ENCODE measurements around the gene MRPS6. TPM values are rescaled to one million over a fixed set of nuclear protein-coding genes. Genes with fewer than 3 reads are reported as not detected.
A peak's percentile ranks its signal among the peaks of the same experiment; 100 is the strongest.

The MRPS6 gene
- total and polyA plus RNA-seq, 2 of the 13 experiments (the other 11 are each of a cell fraction or from before 2014, with no cell fraction given) = 14.2 to 26.9 TPM

DNA sequence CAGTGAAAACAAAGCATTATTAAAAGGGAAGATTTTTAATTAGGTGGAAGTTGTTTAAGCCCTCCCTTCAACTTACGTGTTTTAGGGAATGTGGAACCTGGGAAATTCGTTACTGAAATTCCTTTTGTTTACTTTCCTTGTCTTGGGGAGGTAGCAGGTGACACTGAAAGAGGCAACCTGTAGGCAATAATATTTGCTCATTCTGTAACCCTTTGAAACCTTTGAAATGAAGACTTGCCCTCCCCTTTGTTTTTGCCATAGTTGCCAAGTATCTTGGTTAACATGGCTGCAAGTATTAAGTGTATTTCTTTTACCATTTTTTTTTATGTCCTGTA lies 1.7 kb downstream of the MRPS6 start:
- Histone ChIP-seq H3K36me3 (replicated peaks in 1 of 2; ENCODE audit: control insufficient read depth in 1 of 2, insufficient read depth in 2 of 2, low read length in 2 of 2) (no peaks in the 10 kb centered on the region; a peak in 2 of 5 replicates), H3K9ac (ENCODE audit: insufficient read depth, low read depth, low read length) (peak overlapping the region; percentile 64), H3K27ac (ENCODE audit: extremely low read length, insufficient read depth, low read length) (no peak overlapping the region), H3K4me1 (ENCODE audit: insufficient read depth, low read length) (peaks cover 46% of the 10 kb centered on the region), H2AFZ (ENCODE audit: low read length) (no peak overlapping the region), H3K4me2 (ENCODE audit: low read depth, low read length) (peak overlapping the region; percentile 87), H3K27me3 (ENCODE audit: control insufficient read depth in 1 of 2, insufficient read depth in 2 of 2, low read length in 2 of 2) (no peaks in the 10 kb centered on the region), H3K9me3 (ENCODE audit: low read length) (no peaks in the 10 kb centered on the region), H3K4me3 (replicated peaks in 1 of 3; ENCODE audit: insufficient read depth in 1 of 3, low read depth in 2 of 3, low read length in 3 of 3) (peak overlapping the region in 2 of 3 experiments; percentile 78 to 84; a peak in 3 of 6 replicates), H3K79me2 (ENCODE audit: insufficient read depth, low read length) (peaks cover 19% of the 10 kb centered on the region), H4K20me1 (ENCODE audit: insufficient read depth, low read length) (peaks cover 7% of the 10 kb centered on the region)
- in situ Hi-C loops (cut with HindIII; ENCODE audit: extremely low pct_ligation_motif_present, low pct_unique_long_range_greater_than_20kb) = loop anchor here (10.0 kb wide), 1 partner anchor 130 kb away; no protein-coding TSS in a partner anchor
- no peak for DNase-seq (ENCODE audit: low spot score)
- no peak for ATAC-seq
- TF ChIP-seq NCOA5 (CRISPR knock-in tag; IDR thresholded peaks at IDR 0.05) (no peak), ZBTB43 (CRISPR knock-in tag; conservative IDR thresholded peaks at IDR 0.05) (no peak), ZFP90 (CRISPR knock-in tag; IDR thresholded peaks at IDR 0.05; ENCODE audit: borderline replicate concordance) (no peak), ZNF326 (CRISPR knock-in tag; IDR thresholded peaks at IDR 0.05; ENCODE audit: borderline replicate concordance) (no peak), ZNF232 (CRISPR knock-in tag; IDR thresholded peaks at IDR 0.05; ENCODE audit: borderline replicate concordance) (no peak), PHB2 (IDR thresholded peaks at IDR 0.05; ENCODE audit: partially characterized antibody) (no peak), EED (CRISPR knock-in tag; IDR thresholded peaks at IDR 0.05) (no peak)
- TF ChIP-seq, protein P1, sequence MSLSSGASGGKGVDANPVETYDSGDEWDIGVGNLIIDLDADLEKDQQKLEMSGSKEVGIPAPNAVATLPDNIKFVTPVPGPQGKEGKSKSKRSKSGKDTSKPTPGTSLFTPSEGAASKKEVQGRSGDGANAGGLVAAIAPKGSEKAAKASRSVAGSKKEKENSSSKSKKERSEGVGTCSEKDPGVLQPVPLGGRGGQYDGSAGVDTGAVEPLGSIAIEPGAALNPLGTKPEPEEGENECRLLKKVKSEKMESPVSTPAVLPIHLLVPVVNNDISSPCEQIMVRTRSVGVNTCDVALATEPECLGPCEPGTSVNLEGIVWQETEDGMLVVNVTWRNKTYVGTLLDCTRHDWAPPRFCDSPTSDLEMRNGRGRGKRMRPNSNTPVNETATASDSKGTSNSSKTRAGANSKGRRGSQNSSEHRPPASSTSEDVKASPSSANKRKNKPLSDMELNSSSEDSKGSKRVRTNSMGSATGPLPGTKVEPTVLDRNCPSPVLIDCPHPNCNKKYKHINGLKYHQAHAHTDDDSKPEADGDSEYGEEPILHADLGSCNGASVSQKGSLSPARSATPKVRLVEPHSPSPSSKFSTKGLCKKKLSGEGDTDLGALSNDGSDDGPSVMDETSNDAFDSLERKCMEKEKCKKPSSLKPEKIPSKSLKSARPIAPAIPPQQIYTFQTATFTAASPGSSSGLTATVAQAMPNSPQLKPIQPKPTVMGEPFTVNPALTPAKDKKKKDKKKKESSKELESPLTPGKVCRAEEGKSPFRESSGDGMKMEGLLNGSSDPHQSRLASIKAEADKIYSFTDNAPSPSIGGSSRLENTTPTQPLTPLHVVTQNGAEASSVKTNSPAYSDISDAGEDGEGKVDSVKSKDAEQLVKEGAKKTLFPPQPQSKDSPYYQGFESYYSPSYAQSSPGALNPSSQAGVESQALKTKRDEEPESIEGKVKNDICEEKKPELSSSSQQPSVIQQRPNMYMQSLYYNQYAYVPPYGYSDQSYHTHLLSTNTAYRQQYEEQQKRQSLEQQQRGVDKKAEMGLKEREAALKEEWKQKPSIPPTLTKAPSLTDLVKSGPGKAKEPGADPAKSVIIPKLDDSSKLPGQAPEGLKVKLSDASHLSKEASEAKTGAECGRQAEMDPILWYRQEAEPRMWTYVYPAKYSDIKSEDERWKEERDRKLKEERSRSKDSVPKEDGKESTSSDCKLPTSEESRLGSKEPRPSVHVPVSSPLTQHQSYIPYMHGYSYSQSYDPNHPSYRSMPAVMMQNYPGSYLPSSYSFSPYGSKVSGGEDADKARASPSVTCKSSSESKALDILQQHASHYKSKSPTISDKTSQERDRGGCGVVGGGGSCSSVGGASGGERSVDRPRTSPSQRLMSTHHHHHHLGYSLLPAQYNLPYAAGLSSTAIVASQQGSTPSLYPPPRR (CRISPR knock-in tag; IDR thresholded peaks at IDR 0.05; ENCODE audit: borderline replicate concordance) = no peak
- ChIA-PET CTCF (ENCODE audit: low intra/inter-chr PET ratio, low total read pairs) (no interaction called here), POLR2A (no interaction called here)
- intact Hi-C loops (cut with micrococcal nuclease; ENCODE audit: unreplicated experiment) = loop anchor here (2.0 kb wide), 1 partner anchor 126 kb away; no protein-coding TSS in a partner anchor
- no peak for FAIRE-seq
- WGBS (ENCODE audit: low lambda C conversion rate) = 70% methylated on average over 2 of the region's 2 CpGs
- no TSS peak for BruUV-seq (replicated peaks)

Data from HepG2 (cell line).